SIG-M5 (cell line): ENCODE results near the gene FAM76A.
A peak's percentile ranks its signal among the peaks of the same experiment; 100 is the strongest.
"Not testable (repeated sequence)": the region's sequence is repeated elsewhere in the genome, so short reads cannot be mapped to it uniquely, and the experiment has no call there.

Experiments
- DNase-seq: peaks from one replicate; lab custom pipeline; 2025; lab: John Stamatoyannopoulos, UW

Gene FAM76A

DNA sequence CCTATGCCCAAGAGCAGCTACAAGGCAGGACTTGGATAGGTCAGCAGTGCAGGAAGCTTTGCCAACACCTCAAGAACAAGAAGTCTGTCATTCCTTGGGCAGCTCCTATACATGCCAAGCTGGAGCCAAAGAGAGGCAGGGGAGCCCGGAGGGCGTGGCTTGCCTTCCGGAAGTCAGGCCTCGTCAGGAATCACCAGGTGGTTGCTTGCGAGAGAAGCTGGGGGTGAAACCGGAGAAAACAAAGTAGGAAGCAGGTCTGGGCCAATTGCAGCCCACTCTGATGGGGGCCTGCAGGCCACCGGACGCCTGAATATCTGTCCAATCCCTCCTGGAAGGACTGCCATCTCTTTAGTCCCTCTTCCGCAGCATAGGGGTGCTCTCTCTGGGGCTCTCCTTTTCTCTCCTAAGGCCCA, 794 bp upstream of the FAM76A start:
- no peak for DNase-seq

DNA sequence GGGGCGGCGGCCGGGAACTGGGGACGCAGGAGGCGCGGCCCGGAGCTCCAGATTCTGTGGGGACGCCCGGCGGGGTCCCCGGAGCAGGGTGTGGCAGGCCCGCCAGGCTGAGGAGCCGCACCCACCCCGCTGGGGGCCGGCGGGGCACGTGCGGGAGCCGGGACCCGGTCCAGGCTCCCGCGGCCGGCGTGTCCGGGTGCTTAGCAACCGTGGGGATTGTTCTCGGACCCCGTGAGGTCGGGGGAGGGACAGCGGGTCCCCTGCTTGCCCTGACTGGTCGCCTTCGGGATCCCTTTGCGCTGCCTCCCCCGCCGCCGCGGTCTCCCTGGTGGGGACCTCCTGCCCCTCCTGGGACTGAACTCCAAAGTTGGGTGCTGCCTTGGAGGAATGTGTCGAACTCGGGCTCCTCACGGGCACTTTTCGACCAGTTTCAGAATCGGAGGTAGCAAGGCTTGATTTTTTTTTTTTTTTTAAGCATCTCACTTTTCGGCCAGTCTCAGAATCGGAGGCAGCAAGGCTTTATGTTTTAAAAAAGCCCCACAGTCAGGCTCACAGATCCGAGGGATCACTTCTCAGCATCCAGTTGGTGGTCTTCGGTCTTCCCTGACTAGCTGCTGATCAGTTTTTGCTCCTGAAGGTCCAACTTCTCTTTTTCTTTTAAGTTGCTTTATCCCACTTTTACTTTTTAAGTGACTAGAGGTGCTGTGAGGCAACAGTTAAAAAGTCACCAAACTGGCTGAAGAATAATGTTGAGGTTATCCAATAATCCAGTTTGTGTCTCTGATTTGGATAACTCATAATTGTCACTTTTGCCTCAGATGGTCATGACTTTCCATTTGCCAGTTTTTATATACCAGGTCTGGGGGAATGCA, 648 bp downstream of the FAM76A start:
- DNase-seq, result no peak

DNA sequence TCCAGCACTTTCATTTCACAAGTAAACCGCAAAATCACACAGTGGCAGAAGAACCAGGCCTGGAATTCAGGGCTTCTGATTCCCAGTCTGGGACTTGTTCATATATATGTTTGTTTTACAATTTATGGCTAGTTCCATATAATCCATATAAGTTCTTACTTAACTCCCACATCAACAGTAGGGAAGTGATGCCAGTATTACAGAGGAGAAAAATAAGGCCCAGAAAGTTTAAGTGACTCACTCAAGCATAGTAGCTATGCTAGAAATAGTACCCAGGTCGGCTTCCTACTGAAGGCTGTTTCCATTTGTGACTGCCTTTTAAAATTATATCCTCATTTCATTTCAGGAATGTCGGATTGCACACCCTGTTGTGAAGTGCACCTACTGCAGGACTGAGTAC, 1.4 kb downstream of the FAM76A start:
- DNase-seq, result no peak

DNA sequence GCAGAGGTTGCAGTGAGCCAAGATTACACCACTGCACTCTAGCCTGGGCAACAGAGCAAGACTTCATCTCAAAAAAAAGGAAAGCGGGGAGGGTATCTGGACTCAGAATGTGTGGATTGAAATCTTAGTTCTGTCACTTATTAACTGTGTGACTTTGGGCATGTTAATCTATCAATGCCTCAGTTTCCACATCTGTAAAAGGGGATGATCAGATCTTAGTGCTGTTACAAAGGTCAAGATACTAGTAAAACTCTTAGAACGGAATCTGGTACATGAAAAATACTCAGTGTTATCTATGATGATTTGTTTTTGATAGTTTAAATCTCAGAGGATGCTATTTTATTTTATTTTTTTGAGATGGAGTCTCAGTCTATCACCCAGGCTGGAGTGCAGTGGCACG, 10.5 kb downstream of the FAM76A start:
- no peak for DNase-seq

DNA sequence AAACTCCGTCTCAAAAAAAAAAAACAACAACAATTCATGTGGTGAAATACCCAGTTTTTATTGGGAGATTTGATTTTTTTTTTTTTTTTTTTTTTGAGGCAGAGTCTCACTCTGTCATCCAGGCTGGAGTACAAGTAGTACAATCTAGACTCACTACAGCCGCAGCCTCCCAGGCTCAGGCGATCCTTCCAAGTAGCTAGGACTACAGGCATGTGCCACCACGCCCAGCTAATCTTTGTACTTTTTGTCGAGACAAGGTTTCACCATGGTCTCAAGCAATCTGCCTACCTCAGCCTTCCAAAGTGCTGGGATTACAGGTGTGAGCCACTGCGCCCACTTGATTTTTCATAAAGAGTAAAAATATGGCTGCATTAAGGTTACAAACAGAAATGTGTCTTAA, 15.4 kb downstream of the FAM76A start:
- DNase-seq, result no peak

DNA sequence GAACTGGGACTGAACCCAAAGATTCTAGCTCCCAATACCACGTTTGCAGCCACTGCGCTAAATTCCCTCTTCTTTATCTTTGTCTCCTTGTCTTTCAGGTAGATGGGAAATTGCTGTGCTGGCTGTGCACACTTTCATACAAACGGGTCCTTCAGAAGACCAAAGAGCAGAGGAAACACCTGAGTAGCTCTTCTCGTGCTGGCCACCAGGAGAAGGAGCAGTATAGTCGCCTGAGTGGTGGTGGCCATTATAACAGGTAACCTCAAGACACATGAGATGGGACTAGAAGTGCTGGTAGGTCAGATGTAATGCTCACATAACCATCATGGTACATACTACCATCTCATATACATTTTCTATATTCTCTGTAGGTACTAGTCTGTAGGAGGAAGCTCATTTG, 18.8 kb downstream of the FAM76A start:
- DNase-seq, result no peak

DNA sequence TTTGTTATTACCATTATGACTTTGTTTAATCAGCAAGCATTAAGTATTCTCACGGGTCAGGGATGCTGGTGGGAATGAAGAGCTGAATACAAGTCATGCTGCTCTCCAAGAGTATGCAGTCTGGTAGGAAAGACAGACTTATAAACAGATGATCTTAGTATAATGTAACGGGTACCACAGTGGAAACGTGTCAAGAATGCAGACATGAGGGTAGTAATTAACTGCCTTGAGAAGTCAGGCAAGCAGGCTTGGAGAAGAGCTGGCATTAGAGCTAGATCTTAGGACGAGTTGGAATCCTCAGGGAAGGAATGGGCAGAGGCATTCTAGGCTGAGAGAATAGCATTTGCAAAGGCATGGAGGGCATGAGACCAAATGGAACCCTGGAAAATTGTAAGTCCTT, 19.7 kb downstream of the FAM76A start:
- no peak for DNase-seq

DNA sequence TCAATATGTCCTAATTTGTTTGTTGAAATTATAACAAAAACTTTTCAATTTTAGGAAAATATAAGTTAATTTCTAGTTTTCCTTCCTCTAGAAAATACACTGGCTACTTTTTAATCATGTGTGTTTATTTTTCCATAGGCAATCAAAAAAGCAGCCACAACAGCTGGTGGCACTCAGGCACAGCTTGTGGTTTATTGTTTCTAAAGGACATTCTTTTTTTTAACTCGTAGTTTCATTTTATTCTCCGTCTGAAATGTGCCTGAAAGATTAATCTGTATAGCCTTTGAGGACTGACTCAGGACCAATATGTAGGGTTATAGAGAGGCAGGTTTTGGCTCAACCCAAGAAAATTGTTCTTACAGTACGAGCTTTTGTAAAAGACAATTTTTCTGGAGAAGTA, 26.6 kb downstream of the FAM76A start:
- no peak for DNase-seq

DNA sequence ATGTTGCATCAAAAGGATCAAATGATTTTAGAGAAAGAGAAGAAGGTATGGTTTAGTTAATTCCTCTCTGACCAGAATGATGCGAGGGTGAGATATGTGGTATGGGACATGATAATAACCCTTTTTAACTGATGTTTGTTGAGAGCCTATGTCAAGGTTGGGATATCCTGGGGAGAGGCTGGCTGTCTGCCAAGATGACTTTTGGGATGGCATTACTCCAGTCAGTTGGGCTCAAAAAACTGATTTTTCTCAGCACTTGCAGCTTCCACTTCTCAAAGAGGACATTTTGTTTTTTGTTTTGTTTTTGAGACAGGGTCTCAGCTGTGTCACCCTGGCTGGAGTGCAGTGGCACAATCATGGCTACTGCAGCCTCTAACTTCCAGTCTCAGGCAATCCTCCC, 29.5 kb downstream of the FAM76A start:
- DNase-seq, result no peak

DNA sequence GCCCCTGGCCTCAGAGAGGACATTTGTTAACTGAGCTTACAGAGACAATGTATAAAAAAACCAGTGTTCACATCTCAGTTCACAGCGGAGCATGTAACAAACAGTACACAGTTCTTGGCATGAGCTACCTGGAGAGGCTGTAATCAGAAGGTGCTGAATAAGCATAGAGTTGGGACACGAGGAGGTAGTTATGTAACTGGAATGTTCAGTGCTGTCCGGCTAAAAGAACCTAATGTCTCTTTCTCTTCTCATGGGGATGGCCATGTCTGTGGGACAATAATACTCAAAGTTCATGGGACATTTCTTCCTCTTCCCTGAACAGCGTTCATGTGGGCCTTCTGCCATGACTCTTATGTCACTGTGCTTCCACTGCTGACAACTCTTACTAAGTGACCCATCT, 30.1 kb downstream of the FAM76A start:
- no peak for DNase-seq

DNA sequence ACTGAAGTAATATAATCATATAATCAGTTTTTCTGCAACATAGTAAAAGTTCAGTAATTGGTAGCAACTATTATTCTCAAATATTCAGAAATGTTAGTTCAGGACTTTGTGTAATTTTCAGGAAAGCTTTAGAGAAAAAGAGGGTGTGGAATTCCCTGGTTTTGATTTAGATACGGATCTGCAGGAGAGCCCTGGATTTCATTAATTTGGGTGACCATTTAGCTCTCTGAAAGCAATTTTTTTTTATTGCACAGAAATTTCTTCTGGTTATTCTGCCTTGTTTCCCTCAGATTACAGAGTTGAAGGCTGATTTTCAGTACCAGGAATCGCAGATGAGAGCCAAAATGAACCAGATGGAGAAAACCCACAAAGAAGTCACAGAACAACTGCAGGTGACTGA, 33.5 kb downstream of the FAM76A start:
- no peak for DNase-seq

DNA sequence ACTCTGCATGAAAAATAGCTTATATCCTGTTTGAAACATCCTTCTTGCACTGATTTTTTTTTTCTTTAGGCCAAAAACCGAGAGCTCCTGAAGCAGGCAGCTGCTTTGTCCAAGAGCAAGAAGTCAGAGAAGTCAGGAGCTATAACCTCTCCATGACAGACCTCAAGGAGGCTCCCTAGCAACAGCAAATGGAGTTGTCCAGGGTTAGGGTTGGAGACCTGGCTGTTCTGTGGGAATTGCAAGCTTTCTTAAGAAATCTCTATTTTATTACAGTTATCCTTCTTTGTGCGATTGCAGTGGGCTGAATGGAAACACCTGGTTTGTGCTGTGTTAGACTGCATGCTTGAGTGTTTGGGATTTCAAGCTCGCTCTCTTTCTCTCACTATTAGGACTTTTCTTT, 34.7 kb downstream of the FAM76A start:
- DNase-seq, result no peak

DNA sequence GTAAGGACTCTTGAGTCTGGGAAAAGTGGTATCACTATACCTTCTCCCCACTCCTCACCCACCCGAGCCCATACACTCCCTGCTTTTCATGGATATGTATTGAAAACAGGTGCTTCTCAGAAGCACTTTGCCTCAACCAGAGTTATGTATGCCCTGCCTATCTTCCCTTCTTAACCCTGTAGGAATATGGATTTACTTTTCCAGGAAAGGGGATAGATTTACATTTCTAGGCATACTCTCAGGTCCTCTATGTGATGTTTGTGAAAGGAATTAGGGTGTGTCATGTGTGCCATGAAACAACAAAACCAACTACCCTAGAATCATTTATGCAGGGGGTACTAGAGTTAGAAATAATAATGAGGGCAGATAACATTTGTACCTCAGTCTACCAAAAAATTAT, 36.3 kb downstream of the FAM76A start:
- DNase-seq, result no peak

DNA sequence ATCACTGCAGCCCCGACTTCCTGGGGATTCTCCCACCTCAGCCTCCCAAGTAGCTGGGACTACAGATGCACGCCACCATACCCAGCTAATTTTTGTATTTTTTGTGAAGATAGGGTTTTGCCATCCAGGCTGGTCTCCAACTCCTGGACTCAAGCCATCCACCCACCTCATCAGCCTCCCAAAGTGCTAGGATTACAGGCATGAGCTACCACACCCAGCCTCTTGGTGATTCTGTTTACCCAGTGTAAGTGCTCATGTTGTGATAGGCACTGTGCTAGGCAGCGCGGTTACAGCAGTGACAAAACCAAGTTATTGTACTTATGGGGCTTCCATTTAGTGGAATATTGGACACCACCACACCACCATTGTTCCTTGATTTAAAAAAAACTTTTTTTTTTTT, 37.6 kb downstream of the FAM76A start:
- no peak for DNase-seq

DNA sequence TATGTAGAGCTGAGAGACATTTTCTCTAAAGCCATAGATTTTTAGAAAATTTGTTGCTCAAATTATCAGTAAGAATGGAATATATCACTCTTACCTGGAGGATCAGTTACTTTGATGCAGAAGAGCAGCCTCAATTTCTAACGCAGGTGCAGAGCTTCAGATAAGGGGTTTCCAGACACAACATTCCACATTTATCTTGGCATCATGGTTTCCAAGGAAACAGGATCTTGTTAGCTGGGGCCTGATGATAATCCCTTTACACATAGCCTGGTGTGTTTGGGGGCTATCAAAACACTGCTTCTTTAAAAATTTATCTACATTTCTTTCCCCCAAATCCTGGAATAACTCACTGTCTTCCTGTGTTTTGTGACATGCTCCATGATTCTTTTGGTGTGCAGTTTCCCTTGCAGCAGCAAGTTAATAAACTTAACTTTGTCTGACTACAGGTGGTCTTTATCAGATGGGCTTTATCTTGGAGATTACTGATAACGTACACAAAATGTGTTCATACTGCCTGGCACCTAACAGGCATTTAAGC, 44.6 kb downstream of the FAM76A start:
- no peak for DNase-seq

DNA sequence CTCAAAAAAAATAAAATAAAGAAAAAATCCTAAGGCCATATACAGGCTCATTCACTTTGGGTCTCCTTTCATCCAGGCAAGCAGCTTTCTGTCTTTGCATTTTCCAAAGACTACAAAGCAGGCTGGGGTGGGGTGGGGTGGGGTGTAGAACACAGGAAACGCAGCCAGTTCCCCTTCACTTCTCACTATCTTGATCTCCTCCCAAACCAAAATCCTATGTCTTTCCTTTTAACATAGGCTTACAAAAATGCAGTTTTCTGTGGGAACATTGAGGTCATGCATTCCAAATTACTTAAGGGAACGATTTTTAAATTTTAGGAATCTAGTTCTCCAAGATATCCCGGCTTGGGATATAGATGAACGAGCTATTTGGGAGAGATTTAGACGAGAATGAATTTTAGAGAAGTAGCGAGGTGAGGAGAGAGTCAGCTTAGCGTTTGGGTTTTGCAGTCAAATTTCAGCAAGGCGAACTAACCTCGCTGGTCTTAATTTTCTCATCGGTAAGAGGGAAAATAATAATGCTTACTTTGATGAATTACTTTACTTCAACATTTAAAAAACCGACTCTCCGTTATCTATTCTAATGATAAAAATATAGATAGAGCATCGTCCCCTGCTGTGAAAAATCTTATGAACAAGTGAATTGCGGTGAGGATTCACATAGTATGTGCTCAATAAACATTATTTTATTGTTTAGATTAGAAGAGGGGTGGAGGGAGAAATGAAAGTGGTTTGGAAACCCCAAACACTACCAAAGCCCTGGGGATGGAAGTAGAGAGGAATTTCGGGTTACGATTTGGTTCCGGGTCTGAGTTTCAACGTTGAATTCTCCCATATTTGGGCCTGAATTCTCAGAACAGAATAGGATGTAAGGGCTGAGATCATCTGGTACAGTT, 46.5 kb downstream of the FAM76A start:
- DNase-seq, result no peak

DNA sequence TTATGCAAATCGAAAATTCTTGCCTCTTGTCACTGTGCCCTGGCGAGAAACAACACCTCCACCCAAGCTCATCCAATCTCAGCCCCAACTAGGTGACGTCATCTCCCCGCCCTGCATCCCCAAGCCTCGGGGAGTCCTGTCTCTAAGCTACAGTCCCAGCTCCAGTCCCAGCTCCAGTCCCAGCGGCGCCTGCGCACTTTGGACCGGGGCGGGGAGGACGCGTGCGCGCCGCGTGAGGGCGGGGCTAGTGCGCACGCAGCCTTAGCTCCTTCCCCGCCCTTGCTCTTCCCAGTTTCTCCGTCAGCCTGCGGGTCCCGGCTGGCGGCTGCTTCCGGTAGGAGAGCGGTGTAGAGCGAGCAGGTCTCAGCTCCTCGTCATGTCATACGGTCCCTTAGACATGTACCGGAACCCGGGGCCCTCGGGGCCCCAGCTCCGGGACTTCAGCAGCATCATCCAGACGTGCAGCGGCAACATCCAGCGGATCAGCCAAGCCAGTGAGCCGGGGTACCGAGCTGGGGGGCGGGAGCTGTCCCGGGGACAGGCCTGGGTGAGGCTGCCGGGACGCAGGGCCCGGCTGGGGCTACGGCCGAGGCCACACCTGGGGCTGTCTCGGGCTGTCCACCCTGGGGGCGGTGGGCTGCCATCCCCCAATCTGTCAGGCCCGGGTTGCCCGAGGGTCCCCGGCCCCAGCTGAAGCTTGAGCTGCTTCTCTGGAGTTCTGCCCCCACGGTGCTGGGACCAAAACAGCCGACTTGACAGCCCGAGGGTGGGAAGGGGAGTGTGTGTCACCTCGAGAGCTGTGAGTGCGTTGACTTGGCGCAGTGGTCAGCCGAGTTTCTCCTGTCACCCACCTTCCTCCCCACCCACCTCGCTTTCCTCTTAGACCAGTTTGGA, 47.4 kb downstream of the FAM76A start, which contains the start of gene STX12:
TSS of gene STX12 (plus strand) at position 288 of the 894 bp plus-strand sequence. CDS start at position 377, 89 bp downstream.
- peak; percentile 68 for DNase-seq

DNA sequence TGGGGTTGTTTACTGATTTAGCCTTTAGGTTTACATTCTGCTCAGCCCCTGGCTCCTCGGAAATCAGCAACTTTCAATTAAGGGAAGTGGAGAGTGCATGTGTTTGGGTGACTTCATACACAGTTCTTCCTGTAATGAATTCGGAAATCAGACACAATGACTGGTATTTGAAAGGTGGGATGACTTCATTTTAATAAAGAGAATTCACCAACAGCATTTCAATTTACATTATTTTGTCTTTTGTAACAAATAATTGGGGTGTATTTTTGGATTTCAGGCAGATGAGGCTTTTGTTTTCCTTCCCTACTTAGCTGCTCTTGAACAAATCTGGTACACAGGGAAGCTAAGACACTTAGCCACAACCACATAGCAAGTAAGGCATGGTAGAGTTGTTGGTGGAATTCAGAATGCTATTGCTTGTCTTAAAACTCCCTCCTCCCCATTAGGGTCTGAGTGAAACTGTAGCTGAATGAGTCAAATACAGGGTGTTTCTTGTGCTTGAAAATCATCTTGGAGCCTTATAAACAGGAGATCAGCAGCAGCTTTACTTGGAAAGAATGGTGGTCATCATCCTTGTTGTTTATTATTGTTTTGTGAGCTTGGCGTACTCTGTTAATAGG, 48.2 kb downstream of the FAM76A start:
- DNase-seq, result no peak

DNA sequence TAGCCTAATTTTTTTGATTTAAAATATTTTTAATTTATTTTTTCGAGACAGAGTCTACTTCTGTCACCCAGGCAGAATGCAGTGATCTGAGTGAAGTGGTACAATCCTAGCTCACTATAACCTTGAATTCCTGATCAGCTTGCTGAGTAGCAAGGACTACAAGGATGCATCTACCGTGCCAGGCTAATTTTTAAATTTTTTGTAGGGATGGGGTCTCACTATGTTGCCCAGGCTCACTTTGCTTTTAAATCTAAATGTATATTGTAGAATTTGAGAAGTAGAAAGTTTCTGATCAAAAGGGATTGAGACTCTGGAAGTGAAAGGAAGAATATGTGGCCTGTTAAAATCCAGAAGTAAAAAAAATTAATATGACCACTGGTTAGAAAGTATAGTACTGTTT, 48.9 kb downstream of the FAM76A start:
- DNase-seq, result no peak

DNA sequence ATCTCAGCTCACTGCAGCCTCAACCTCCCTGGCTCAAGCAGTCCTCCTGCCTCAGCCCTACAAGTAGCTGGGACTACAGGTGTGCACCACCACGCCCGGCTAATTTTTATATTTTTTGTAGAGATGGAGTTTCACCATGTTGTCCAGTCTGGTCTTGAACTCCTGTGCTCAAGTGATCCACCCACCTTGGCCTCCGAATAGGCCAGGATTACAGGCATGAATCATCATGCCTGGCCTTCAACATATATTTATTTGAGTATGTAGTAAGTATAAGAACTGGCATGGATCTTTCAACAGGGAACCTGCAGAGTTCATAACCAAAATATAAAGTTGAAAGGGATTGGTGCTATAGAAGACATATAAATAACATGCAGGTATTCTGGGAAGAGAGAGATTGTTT, 49.6 kb downstream of the FAM76A start:
- DNase-seq, result not testable (repeated sequence)

DNA sequence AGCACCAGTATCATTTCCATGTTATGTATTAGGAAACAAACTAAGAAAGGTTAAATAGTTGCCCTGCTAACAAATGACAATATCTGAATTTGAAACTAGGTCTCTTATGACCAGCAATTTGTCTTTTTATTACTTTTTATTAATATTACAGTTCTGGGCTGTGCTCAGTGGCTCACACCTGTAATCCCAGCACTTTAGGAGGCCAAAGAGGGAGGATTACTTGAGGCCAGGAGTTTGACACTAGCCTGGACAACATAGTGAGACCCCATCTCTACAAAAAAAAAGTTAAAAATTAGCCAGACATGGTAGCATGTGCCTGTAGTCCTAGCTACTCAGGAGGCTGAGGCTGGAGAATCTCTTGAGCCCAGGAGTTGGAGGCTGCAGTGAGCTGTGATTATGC, 50.5 kb downstream of the FAM76A start:
- DNase-seq, result not testable (repeated sequence)
